OCI-LY7 (cell line): Measurements from ENCODE around the gene PLA2G15.

Source experiments
- EZH2phosphoT487 ChIP-seq: fragments of 200-600 bp; sonication (generic); IDR thresholded peaks from 2 replicates; pipeline ENCODE4 v1.6.1; 2018; ENCODE audit warnings: low read depth, borderline replicate concordance, mild to moderate bottlenecking, mixed run types, antibody characterized with exemption, low read length, moderate library complexity, mixed read lengths
- TF ChIP-seq, protein P1 (sequence below): fragments of 200-600 bp; sonication (generic); conservative IDR thresholded peaks from 2 replicates; pipeline ENCODE4 v1.5.1; 2014; ENCODE audit warnings: mild to moderate bottlenecking, antibody characterized with exemption, low read length, moderate library complexity, mixed read lengths

DNA sequence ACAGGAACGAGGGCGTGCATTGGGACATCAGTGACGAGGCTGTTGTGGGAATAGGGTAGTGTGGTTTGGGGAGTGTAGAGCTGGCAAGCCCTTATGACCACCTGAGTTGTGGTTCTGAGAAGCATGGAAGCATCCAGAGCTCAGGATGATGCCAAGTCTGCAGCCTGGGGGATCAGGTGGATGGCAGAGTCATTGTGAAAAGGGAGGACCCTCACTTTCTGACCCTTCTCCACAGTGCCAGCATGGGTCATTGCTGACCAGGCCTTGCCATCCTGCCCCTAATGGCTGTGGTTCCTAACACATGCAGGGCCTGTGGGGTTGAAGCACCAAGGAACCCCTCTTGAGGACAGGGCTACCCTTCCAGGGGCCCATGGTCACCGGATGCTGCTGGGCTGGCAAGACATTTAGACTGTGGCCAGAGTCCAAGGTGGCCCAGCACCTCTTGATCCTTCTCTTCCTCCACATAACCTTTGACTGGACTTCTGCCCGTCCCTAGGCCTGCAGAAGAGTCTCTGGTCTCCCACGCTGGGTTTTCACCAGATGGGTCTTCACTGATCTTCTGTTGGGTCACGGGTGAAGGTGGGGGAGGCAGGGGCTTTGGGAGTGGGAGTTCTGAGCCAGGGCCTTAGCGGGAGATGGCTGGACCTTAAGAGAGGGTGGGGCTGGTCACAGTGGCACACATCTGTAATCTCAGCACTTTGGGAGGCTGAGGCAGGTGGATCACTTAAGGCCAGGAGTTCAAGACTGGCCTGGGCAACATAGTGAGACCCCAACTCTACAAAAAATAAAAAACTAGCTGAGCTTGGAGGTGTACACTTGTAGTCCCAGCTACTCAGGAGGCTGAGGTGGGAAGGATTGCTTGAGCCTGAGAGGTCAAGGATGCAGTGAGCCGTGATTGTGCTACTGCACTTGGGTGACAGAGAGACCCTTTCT lies 2.0 kb upstream of the PLA2G15 start:
- TF ChIP-seq, protein P1, sequence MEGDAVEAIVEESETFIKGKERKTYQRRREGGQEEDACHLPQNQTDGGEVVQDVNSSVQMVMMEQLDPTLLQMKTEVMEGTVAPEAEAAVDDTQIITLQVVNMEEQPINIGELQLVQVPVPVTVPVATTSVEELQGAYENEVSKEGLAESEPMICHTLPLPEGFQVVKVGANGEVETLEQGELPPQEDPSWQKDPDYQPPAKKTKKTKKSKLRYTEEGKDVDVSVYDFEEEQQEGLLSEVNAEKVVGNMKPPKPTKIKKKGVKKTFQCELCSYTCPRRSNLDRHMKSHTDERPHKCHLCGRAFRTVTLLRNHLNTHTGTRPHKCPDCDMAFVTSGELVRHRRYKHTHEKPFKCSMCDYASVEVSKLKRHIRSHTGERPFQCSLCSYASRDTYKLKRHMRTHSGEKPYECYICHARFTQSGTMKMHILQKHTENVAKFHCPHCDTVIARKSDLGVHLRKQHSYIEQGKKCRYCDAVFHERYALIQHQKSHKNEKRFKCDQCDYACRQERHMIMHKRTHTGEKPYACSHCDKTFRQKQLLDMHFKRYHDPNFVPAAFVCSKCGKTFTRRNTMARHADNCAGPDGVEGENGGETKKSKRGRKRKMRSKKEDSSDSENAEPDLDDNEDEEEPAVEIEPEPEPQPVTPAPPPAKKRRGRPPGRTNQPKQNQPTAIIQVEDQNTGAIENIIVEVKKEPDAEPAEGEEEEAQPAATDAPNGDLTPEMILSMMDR = no peak
- no peak for TF ChIP-seq EZH2phosphoT487
